ENCODE measurements around the gene BORCS6.
"Not testable (repeated sequence)": the region's sequence is repeated elsewhere in the genome, so short reads cannot be mapped to it uniquely, and the experiment has no call there.

BORCS6 gene

DNA sequence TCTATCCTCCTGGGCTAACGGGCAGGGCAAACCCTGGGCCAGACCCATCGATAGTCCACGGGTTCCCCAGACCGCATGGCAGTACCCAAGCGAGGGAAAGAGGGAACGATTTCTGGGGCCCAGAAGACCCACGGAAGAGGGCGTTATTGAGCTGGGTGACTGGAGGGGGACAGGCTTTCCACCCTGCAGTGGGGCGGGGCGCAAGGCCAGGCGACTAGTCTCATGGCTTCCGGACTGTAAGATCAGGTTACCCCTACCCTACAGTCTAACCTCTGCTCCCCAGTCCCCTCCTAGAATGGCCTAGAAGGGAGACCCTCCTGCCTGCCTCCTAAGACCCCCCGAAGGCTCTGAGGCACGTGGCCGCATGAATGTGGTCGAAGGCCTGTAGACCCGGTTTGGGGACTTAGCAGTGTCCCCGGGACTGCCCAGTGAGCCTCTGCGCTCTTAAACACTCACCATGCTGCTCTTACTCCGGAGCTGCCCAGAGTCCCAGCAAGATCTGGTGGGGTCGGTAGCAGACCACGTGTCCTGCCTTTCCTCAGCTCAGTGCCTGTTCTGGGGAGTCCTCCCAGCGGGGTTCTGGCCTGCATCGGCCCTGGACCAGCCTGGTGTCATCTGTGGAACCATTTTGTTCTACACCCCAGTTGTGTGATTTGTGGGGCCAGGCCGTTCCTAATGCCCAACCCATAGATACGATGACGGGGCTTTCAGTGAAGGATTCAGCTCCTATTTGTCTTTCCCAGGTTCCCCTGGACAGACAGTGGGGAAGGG, 33.6 kb upstream of the BORCS6 start:
- Histone ChIP-seq H3K9me3 (ENCODE audit: severe bottlenecking) (no peaks in the 10 kb centered on the region), H3K36me3 (peaks cover 20% of the 10 kb centered on the region), H3K4me3 (ENCODE audit: low read depth, low read length) (peak overlapping the region; percentile 77), H3K27me3 (ENCODE audit: insufficient read depth, low read depth, severe bottlenecking) (no peaks in the 10 kb centered on the region), H3K27ac (peak overlapping the region; percentile 88)
- peak; percentile 56 for TF ChIP-seq CTCF (IDR thresholded peaks at IDR 0.05; ENCODE audit: low read depth, low read length)
- DNase-seq, result peak; percentile 79

DNA sequence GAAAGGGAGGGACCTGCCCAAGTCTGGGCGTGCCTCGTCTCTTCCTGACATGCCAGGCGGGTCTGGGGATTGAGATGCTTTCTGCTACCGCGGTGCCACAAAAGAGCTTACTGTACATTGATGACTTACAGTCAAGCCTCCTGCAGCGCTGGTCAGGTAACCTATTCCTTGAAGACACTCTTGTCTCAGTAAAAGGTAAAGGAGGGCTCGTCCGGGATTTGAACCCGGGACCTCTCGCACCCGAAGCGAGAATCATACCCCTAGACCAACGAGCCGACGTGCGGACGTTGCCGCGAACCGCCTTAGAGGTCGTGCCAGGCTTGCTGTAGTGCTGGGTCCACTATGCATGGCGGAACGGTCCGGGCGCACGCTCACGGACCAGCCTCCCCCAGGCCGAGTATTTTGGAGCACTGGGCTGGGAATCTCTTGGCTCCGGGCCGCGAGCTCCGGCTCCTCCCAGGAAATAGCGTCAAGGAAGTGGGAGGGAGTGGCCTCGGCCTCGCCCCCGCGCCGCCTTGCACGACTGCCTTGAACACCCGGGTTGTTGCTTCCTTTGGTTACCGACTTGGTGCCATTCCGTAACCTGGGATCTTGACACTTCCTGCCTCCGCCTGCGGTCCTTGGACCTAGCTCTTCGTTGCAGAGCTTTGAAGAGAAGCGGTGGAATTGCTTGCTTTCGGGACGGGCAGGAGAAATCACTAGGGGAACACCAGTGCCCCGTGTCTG, 32.8 kb upstream of the BORCS6 start:
- peak overlapping the region; percentile 88 for H3K27ac ChIP-seq
- H3K4me3 ChIP-seq (ENCODE audit: low read depth, low read length), result peak overlapping the region; percentile 77
- H3K27me3 ChIP-seq (ENCODE audit: insufficient read depth, low read depth, severe bottlenecking), result no peaks in the 10 kb centered on the region
- no peaks in the 10 kb centered on the region for H3K9me3 ChIP-seq (ENCODE audit: severe bottlenecking)
- no peak for TF ChIP-seq CTCF (IDR thresholded peaks at IDR 0.05; ENCODE audit: low read depth, low read length)
- peaks cover 13% of the 10 kb centered on the region for H3K36me3 ChIP-seq
- peak; percentile 89 for DNase-seq

DNA sequence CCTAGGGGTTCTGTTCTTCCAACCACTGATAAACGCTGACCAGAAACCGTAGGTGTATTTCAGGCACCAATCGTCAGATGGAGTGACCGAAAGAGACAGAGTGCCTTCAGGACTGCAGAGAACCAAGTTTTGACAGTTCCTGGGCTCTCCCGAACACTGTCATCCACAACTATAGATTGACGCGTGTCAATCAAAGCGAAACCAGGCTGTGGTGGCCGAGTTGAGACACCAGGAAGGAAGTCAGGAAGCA, 32.3 kb upstream of the BORCS6 start:
- Histone ChIP-seq H3K27me3 (ENCODE audit: insufficient read depth, low read depth, severe bottlenecking) (no peaks in the 10 kb centered on the region), H3K27ac (peak overlapping the region; percentile 88), H3K36me3 (peaks cover 8% of the 10 kb centered on the region), H3K9me3 (ENCODE audit: severe bottlenecking) (no peaks in the 10 kb centered on the region), H3K4me3 (ENCODE audit: low read depth, low read length) (peak overlapping the region; percentile 77)
- no peak for DNase-seq
- TF ChIP-seq CTCF (IDR thresholded peaks at IDR 0.05; ENCODE audit: low read depth, low read length), result no peak

DNA sequence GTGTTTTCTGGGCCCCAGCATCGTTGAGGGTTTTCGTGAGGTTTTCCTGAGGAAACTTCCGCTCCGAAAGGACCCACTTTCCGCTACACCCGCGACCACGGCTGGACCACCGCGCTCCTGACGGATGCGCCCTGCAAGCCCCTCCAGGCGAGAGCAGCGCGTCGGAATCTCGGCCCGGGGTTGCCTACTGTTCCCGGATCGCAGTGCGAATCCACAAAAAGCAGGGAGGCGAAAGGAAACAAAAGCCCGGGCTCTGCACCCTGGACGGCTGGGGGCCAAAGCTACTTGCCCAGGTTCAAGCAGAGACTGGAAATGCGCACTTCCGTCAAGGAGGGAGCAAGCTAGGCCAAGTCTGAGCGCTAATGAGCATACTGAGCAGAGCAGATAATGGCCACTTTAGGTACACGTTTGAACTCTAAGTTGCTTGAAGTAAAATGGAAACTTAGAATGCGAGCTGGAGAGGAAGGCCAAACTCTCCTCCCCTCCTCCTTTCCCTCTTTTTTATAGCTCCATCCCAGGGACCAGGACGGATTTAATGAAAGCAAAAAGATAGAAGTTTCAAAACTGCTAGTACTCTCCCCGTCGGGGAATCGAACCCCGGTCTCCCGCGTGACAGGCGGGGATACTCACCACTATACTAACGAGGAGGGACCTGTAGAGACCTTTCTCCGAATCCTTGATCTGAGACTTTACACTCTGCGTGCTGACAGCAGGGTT, 31.8 kb upstream of the BORCS6 start:
- Histone ChIP-seq H3K27me3 (ENCODE audit: insufficient read depth, low read depth, severe bottlenecking) (no peaks in the 10 kb centered on the region), H3K36me3 (peaks cover 3% of the 10 kb centered on the region), H3K4me3 (ENCODE audit: low read depth, low read length) (peak overlapping the region; percentile 77), H3K9me3 (ENCODE audit: severe bottlenecking) (no peaks in the 10 kb centered on the region), H3K27ac (peak overlapping the region; percentile 88)
- no peak for TF ChIP-seq CTCF (IDR thresholded peaks at IDR 0.05; ENCODE audit: low read depth, low read length)
- peak; percentile 81 for DNase-seq

DNA sequence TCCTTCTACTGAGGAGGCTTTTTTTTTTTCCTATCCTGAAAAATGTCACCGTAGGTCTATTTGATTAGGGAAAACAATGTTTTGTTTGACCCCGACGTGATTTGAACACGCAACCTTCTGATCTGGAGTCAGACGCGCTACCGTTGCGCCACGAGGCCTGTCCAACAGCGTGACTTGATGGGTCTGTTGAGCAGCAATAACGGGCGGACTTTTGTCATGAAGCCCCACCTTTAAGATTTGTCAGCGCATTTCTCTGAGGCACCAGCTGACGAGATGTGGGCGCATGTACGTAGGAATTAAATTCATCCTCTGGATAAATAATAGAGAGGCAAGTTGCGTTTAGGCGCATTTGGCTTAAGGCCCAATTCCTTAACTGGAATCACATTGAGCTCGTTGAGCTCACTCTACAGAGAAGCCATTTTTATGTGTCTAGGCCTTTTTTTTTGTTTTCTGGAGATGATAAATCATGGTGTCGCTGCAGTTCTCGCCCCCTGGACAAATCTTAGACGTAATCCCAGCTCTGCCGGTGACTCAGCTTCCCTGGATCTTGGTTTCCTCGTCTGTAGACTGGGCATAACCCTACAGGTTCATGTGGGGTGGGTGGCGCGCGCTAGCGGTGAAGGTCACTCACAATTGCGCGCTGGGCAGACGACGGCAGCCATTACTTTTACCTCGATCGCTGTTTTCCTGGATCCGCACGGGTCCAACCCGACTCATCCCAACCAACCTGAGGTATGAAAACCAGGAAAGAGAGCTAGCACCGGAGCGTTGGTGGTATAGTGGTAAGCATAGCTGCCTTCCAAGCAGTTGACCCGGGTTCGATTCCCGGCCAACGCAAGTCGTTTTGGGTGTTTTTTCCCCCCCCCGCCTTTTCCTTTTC, 31.0 kb upstream of the BORCS6 start:
- Histone ChIP-seq H3K9me3 (ENCODE audit: severe bottlenecking) (no peaks in the 10 kb centered on the region), H3K27me3 (ENCODE audit: insufficient read depth, low read depth, severe bottlenecking) (no peaks in the 10 kb centered on the region), H3K4me3 (ENCODE audit: low read depth, low read length) (peak overlapping the region; percentile 77), H3K36me3 (no peaks in the 10 kb centered on the region), H3K27ac (peak overlapping the region; percentile 88)
- no peak for TF ChIP-seq CTCF (IDR thresholded peaks at IDR 0.05; ENCODE audit: low read depth, low read length)
- peak; percentile 91 for DNase-seq

DNA sequence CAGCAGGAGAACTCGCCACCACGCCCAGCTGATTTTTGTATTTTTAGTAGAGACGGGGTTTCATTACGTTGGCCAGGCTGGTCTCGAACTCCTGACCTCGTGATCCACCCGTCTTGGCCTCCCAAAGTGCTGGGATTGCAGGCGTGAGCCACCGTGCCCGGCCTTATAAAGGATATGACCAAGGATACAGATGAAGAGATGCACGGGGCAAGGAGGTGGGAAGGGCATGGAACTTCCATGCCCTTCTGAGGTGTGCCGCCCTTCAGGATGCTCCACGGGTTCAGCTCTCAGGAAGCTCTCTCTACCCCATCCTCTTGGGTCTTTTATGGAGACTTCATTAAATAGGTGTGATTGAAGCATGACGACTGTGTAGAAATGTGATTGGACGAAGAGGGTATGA, 24.0 kb upstream of the BORCS6 start:
- not testable (repeated sequence) for H3K9me3 ChIP-seq (ENCODE audit: severe bottlenecking); H3K27me3 ChIP-seq (ENCODE audit: insufficient read depth, low read depth, severe bottlenecking)
- peaks cover 12% of the 10 kb centered on the region for H3K36me3 ChIP-seq

More for the DNA sequence above, 24.0 kb upstream of the BORCS6 start:
- DNase-seq; H3K27ac ChIP-seq; H3K4me3 ChIP-seq (ENCODE audit: low read depth, low read length): not testable (repeated sequence)
